GM19043 (cell line): ENCODE measurements around the gene ZNF787.
"Not testable (repeated sequence)": the region's sequence is repeated elsewhere in the genome, so short reads cannot be mapped to it uniquely, and the experiment has no call there.

Experiments
- ATAC-seq: cut with Tn5 transposase; IDR thresholded peaks from one replicate; pipeline ENCODE4 v1.9.1; 2021; ENCODE audit warnings: low read depth; ENCODE audit not compliant: unreplicated experiment

ZNF787 gene

DNA sequence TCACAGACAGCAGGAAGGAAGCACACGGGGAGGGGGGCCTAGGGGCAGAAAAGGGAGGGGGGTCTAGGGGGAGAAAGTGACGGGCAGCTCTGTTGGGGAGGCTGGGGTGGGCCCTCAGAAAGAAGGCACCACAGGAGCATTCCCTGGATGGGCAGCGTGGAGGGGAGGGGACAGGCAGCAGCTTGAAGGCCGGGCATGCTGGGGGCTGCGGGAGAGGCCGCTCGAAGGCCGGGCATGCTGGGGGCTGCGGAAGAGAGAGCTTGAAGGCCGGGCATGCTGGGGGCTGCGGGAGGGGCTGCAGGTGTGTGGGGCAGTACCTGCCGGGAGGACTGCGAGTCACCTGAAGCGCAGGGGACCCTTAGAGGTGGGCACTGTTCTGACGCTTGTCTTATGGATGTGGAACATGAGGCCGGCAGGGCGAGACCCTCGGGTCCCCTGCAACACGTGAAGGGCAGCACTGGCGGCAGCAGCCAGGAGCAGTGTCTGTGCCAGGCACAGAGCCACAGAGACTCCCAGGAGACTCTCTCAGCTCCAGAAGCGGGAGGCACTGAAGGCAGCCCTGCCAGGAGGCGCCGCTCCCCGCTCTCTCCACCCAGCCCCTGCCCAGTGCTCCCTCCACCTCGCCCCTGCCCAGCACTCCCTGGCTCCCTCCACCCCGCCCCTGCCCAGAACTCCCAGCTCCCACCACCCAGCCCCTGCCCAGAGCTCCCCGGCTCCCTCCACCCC, 13.3 kb downstream of the ZNF787 start:
- ATAC-seq, result no peak

DNA sequence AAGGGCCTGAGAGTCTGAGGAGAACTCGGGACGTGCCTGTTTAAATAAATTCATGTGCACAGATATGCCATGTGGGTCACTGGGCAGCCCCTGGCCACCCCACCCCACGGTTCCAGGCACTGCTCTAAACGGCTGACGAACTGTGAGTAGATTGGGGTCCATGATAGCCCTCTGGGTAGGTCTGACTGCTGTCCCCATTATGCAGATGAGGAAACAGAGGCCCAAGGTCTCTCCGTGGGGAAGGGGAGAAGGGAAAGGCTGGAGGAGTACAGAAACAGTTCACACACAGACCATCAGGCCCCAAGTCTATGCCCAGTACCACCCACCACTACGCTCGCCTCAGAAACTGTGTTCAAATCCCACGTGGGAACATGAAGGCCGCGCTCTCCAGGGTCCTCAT, 14.1 kb downstream of the ZNF787 start:
- ATAC-seq, result no peak

DNA sequence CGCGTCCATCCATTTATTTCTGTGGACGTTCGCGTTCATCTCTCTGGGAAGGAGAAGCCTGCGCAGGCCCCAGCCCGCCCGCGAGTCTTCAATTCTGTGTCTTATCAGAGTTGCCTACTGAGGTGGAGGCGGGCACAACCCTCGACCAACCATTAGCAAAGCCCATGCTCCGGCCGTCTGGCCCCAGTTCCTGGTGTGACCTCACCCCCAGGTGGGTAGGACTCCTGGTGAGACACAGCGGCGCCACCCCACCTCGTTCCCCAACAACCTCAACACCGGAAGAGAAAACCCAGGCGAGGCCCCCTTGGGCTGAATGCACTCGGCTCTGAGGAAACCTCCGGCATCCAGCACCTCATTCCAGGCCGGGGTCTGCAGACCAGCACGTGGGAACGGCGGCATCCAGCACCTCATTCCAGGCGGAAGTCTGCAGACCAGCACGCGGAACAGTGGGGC, 14.7 kb downstream of the ZNF787 start:
- ATAC-seq, result no peak

DNA sequence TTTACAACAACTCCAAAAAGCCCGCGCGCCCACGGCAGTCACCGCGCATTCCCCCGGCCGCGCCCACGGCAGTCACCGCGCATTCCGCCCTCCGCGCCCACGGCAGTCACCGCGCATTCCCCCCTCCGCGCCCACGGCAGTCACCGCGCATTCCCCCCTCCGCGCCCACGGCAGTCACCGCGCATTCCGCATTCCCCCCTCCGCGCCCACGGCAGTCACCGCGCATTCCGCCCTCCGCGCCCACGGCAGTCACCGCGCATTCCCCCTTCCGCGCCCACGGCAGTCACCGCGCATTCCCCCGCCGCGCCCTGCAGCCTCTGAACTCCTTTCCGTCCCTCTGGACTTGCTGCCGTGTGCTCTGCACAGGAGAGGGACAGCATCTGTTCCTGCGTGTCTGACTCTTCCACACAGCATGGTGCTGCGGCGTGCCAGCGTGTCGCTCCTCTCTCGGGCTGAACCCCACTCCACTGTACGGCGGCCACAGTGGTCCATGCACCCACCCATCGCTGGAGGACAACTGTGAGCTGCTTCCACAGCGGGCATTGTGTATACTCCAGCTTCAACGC, 15.2 kb downstream of the ZNF787 start:
- not testable (repeated sequence) for ATAC-seq

DNA sequence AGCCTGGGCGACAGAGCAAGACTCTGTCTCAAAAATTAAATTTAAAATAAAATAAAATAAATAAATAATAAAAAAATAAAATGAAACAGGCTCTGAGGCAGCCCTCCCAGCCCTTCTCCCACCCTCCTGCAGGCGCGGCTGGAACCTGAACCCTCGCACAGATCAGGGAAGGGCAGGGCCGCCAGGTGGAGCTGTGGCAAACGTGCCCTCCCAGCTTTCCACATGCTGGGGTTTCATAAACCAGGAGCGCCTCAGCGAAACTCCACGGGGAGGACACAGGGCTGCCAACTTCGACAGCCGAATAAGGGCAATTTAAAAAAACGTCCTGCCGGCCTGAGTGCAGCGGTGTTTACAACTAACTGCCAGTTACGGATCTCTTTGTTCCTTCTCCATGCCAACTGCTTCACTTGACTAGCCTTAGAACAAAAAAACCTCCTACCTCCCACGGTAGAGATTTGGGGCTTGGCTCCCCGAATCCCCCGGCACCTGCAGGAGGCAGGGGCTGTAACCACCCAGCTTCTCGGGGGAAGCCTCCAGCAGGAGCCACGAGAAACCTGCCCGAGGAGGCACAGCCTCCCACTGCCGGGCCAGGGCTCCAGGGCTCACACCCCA, 15.9 kb downstream of the ZNF787 start:
- ATAC-seq, result no peak

DNA sequence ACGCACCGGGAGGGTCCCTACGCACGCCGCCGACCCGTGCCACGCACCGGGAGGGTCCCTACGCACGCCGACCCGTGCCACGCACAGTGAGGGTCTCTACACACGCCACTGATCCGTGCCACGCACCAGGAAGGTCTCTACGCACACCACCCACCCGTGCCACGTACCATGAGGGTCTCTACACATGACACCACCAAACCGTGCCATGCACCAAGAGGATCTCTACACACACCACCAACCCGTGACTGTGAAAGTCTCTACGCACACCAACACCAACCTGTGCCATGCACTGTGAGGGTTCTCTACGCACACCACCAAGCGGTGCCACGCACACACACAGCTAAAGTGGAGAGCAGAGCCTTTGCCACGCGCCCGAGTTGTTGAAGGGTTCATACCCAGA, 16.7 kb downstream of the ZNF787 start:
- ATAC-seq, result no peak

DNA sequence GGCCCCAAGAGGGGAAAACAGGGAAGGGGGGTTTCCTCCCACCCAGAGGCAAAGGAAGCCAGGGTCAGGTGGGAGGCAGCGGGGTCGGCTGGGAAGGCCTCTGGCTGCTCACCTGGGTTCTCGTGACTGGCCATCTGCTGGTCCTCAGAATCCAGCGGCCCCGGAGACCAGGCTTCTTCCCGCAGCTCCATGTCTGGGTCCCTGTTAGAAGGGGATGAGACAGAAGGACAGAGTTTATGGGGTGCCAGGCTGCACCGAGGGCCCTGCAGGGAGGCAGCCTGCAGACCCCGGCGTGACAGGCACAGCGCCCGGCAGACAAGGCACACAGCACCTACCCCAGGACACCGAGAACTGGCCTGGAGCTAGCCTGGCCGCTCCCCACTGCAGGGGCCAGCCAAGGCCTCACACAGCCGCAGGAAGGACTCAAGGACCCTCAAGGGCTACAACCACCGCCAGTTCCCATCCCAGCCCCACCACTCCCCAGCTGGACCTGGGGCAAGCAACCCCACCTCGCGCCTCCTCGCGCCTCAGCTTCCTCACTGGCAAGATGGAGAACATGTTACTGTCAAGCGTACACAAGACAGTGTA, 18.0 kb downstream of the ZNF787 start:
- no peak for ATAC-seq

DNA sequence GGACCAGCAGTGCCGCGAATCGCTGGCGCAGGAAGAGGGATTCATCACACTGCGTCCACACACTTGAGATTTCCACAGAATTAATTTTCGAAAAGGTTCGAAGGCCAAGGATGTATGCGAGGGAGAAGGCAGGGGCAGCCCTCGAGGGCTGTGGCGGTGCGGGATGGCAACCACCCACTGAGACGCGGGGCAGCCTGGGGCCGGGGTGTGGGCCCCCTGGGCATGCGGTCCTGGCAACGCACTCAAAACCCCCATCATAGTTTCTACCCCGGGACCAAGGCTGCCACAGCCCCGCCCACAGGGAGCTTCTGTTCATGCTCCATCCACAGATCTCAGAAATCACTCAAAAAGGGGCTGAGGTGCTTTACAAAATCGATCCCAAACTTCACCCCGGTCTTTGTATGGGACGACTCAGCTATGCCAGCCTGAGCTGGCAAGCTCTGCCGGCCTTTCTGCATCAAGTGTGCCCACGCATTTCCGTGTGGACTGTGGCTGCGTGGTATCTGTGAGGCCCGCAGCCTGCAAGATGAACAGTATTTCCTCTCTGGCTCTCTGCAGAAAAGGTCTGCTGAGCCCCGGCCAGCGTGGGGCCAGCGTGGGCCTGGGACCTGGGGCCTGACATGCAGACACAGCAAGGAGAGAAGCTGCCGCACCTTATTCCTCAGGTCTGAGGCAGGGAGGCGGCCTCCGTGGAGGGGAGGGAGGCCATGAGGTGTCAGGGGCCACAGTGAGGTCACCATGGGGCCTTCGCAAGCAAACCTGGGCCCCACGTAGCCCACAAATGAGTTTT, 19.2 kb downstream of the ZNF787 start:
- no peak for ATAC-seq

DNA sequence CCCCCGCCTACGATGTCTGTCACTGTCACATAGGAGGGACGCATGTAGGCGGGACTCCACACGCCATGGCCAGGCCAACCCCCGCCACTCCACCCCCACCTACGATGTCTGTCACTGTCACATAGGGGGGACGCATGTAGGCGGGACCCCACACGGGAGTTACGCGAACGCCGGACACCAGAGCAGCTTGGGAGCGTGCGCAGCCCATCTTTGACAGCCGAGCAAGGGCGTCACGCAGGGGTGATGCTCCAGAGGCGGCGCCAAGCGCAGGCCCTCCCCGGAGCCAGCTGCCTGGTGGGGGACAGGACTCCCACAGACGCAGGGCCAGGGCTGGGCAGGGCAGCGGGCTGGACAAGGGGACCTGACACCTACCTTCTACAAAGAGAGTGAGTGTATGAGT, 20.0 kb downstream of the ZNF787 start:
- no peak for ATAC-seq

DNA sequence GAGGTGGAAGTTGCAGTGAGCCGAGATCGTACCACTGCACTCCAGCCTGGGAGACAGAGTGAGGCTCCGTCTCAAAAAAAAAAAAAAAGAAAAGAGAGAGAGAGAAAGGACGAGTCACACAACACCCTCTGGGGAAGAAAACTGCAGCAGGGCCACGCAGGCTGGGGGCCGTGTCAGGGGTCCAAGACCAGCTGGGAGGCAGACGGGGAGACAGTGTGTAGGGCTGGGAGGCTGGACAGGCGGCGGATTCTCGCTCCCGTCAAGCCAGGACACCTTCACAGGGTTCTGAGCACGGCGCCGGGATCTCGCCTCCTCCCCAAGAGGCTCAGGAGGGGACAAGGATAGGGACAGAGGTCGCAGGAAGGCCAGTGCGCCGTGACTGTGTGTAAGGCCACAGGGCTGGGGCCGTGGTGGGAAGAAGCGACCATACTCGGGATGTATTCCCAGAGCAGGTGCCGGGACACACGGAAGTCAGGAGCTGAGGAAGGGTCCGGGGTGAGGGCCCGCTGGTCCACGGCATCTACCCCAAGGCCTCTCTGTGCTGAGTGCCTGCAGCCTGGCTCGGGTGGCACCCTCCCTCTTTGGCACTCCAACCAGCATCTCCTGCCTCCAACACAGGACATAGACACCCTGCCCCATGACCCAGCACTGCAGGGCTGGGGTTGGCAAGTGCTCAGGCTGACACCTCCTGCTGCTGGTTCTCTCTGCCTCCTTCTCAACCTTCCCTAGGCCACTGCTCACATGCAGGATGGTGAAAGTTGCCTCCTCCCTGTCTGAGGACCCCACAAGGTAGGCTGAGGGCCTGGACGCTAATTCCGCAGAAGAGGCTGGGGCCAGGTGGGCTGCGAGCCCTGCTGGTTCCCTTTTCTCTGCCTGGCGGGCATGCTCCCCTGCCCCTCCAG, 21.2 kb downstream of the ZNF787 start:
- no peak for ATAC-seq

DNA sequence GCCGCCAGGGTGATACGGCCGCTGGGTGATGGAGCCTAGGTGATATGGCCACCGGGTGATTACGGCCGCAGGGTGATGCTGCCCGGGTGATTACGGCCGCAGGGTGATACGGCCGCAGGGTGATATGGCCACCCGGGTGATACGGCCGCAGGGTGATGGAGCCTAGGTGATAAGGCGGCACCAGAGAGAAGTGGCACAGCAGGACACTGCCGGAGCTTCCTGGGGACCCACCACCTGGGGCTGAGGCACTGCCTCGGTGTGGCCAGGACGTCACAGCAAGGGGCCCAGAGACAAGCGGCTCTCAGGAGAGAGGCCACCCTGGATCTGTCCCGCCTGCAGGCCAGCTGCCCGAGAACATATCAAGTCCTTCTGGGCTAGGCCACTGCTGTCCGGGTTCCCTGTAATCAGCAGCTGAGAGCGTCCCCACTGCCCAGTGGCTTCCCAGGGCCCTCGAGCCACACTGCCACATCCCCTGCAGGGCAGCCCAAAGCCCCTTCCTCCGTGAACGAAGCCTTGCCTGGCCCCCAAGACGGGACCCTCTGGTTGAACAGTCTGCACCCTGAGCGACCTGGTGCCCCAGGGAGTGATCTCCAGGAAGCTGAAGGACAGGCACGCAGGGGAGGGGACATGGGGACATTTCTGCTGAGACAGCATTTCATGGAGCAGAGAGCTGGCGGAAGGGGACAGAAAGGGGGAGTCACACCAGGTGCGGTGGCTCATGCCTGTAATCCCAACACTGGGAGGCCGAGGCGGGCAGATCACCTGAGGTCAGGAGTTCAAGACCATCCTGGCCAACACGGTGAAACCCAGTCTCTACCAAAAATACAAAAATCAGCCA, 22.1 kb downstream of the ZNF787 start:
- no peak for ATAC-seq

DNA sequence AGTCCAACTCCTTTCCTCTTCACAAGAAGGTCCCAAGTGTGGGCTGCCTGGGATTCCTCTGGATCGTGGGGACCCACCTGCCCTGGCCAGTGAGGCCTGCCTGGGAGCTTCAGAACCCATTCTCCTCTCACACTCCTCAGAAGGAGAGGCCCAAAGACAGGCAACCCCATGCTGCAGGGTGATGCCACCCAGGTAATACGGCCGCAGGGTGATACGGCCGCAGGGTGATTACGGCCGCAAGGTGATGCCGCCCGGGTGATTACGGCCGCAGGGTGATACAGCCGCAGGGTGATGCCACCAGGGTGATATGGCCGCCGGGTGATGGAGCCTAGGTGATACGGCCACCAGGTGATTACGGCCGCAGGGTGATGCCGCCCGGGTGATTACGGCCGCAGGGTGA, 22.9 kb downstream of the ZNF787 start:
- ATAC-seq, result not testable (repeated sequence)

DNA sequence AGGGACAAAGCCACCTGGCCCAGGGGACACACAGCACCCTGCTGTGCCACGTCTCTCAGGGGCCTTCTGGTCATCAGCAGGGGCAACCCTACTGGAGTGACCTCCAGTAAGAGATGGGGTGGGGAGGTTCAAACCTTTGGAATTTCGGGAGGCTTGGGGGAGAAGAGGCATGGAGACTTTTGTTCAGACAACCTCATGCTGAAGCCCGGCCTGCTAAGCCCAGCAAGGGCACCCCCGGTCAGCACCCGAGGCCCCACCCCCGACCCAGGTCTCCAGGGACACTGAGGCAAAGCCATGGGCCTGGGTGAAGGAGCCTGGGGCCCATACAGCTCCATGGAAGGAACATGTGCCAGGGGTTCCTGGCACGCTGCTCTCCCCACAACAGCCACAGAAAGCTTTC, 23.3 kb downstream of the ZNF787 start:
- ATAC-seq, result no peak

DNA sequence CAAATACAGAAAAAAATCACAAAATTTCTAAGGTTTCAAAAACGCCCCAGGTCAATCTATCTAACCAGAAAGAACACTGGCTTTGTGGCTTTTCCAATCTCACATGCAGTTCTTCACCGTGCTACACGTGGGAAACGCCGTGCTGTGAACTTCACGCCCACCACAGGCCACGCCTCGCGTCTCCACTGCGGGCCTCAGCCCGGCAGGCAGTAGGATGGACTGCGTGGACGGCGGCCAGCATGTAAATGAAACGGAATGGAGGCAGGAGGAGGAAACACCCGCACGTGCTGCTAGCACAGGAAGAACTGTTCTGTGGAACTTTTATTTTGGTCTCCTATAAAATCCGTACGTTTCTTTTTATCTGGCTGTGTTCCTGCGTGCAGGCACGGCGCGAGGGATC, 23.8 kb downstream of the ZNF787 start:
- no peak for ATAC-seq

DNA sequence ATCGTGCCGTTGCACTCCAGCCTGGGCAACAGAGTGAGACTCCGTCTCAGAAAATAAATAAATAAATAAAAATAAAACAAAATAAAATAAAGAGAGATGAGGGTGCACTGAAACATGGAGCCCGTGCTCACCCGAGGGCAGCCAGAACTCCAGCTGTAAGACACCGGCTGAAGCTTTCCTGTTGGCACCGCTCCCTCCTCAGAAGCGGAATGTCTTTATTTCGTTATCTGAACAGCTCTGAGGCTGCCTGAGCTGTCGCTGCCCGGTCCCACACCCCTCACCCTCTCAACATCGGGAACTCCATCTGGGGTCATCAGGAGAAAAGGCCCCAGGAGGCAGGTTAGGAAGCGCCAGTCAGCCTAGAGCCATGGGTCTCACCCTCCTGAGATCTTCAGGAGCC, 24.4 kb downstream of the ZNF787 start:
- ATAC-seq, result no peak

DNA sequence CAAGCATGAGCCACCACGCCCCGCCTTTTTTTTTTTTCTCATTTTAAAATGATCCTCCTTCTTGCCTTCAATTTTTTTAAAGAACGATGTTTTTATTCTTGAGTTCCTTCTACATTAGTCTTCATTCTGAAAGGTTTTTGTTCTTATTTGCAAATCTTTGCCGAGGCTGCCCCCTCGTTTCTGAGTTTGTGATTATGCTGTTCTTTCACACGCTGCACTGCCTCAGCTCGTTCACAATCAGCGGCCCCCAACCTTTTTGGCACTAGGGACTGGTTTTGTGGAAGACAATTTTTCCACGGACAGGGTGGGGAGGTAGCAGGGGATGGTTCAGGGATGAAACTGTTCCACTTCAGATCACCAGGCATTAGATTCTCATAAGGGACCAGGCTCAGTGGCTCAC, 26.6 kb downstream of the ZNF787 start:
- ATAC-seq, result no peak

DNA sequence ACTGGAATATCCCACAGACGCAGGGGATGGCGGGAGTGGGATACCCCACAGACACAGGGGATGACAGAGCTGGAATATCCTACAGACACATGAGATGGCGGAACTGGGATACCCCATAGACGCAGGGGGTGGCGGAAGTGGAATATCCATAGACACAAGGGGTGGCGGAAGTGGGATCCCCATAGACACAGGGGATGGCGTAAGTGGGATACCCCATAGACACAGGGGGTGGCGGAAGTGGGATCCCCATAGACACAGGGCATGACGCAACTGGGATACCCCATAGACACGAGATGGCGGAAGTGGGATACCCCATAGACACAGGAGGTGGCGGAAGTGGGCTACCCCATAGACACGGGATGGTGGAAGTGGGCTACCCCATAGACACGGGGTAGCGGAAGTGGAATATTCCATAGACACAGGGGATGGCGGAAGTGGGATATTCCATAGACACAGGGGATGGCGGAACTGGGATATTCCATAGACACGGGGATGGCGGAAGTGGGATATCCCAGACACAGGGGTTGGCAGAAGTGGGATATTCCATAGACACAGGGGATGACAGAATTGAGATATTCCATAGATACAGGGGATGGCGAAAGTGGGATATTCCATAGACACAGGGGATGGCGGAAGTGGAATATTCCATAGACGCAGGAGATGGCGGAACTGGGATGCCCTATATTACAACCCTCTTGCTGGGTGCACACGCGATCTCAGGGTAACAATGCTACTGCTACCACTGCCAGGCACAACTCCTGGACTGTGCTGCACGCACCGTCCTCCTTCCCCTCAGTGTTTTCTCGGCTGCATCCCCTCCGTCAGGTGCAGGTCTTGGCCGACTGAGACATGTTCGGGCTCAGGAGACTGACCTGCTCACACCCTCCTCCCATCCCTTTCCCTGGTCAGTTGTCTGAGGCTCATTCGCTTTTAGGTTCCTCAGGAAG, 28.1 kb downstream of the ZNF787 start:
- no peak for ATAC-seq
